Mammary epithelial cell (primary cell): ENCODE data around the gene BCL2L1.

Source experiments
- CTCF ChIP-seq, 2 donors: IDR thresholded peaks in 1 of 2; conservative IDR thresholded peaks in 1 of 2; 2 replicates each; pipeline ENCODE4 v1.5.1; 2011 to 2012; ENCODE audit warnings: inconsistent platforms in 2 of 2, low read length in 2 of 2, mild to moderate bottlenecking in 2 of 2, control low read depth in 1 of 2, low read depth in 1 of 2; ENCODE audit not compliant: insufficient read depth in 1 of 2; ENCODE audit errors: extremely low read depth in 1 of 2
- EZH2 ChIP-seq: IDR thresholded peaks from 2 replicates; pipeline ENCODE4 v1.6.1; 2012; ENCODE audit warnings: low read length, inconsistent platforms, borderline replicate concordance

- TF ChIP-seq CTCF (conservative IDR thresholded peaks at IDR 0.05 in 1 of 2, IDR thresholded peaks at IDR 0.05 in 1 of 2; ENCODE audit: extremely low read depth in 1 of 2, insufficient read depth in 1 of 2, low read depth in 1 of 2, low read length in 2 of 2), result no peak
- TF ChIP-seq EZH2, result no peak
These were observed 21.9 kb downstream of the BCL2L1 start for GRCh38 chr20:31700747-31701146.
